Omental fat pad (tissue), 4 donors: ENCODE results near the gene C1orf74. TPM values are rescaled to one million over a fixed set of nuclear protein-coding genes. Genes with fewer than 3 reads are reported as not detected.

Experiments
- ATAC-seq: fragments of 150-250 bp; one replicate; pipeline ENCODE4 v1.9.1; 2016; ENCODE audit warnings: mild to moderate bottlenecking, moderate library complexity; ENCODE audit not compliant: low FRiP score
- DNase-seq: peaks from one replicate; pipeline ENCODE4 v3.0.0-alpha.2; 2019; ENCODE audit warnings: low spot score
- total RNA-seq, 4 donors: library from RNA; depleted of rRNA; stranded (reverse); fragments of >200 nt; gene quantifications; one replicate each; pipeline ENCODE4 v1.1.0, GENCODE V29; 2016
- TF ChIP-seq, protein P1 (sequence below), 3 donors: fragments of 450-650 bp; IDR thresholded peaks; one replicate each; pipeline ENCODE4 v1.5.1; 2016 to 2017; ENCODE audit warnings: antibody characterized with exemption in 3 of 3, mild to moderate bottlenecking in 3 of 3, moderate library complexity in 2 of 3

The C1orf74 gene
- total RNA-seq, 4 donors from 2014 or later, result 0.37 to 1.9 (median 1.0) TPM

- TF ChIP-seq, protein P1, sequence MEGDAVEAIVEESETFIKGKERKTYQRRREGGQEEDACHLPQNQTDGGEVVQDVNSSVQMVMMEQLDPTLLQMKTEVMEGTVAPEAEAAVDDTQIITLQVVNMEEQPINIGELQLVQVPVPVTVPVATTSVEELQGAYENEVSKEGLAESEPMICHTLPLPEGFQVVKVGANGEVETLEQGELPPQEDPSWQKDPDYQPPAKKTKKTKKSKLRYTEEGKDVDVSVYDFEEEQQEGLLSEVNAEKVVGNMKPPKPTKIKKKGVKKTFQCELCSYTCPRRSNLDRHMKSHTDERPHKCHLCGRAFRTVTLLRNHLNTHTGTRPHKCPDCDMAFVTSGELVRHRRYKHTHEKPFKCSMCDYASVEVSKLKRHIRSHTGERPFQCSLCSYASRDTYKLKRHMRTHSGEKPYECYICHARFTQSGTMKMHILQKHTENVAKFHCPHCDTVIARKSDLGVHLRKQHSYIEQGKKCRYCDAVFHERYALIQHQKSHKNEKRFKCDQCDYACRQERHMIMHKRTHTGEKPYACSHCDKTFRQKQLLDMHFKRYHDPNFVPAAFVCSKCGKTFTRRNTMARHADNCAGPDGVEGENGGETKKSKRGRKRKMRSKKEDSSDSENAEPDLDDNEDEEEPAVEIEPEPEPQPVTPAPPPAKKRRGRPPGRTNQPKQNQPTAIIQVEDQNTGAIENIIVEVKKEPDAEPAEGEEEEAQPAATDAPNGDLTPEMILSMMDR (IDR thresholded peaks at IDR 0.05), result no peak
- ATAC-seq, result no peak
- DNase-seq, result no peak
These were observed 14.4 kb downstream of the C1orf74 start for GRCh38 chr1:209769971-209770370.

DNA sequence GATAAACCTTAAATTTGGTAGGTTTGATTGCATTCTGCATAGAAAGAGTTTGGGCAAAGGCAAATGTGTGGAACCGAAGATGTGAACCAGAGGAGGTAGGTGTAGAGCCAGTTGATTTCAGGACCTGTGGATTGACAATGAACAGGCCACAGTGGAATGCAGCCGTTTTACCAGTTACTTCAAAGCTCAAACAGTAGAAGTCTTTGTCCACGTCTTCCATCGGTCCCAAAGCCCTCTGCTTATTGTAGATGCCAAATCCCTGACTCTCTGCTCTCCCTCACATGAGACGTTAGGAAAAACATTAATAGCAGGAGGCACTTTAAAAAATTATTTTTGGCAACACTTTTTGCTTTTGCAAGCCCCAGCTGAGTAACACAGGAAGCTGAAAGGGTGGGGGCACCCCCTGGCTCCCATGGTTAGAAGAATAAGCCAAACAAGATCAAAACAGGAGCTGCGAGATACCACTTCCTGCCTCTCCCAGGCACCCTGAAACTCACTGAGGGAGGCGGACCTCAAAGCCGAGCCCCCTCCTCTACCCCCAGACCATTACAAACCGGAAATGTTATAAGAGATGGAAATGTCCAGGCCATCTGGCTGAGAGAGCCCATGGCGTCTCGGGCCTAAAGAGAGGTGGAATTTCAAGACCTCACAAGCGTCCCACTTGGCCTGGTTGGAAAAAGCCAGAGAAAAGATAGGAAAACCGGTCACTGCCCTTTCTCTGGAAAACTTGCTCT, 15.0 kb downstream of the C1orf74 start:
- peak; percentile 75 for ATAC-seq

DNA sequence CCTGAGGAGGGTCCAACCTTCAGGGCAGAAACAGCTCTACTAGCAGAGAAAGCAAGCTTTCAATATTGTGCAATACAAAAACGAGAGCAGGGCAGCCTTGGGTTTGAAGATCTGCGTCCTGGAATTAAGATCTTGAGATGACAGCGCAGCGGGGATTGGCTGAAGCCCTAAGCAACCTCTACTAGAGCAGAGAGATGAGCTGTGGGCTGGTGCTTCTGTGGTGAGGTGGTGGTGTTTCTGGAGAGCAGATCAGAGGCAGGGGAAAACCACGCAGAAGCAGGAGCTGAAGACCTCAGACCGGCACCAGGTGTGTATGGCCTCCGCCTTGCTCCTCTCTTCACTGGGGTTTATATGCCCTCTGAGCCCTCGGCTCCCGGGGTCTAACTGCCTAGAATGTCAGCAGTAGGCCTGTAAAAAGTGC, 16.0 kb downstream of the C1orf74 start:
- peak; percentile 37 for ATAC-seq
- TF ChIP-seq, protein P1 (IDR thresholded peaks at IDR 0.05), result no peak
- no peak for DNase-seq

More for the DNA sequence above, 15.0 kb downstream of the C1orf74 start:
- TF ChIP-seq, protein P1 (IDR thresholded peaks at IDR 0.05), result no peak
- DNase-seq, result no peak

- TF ChIP-seq, protein P1 (IDR thresholded peaks at IDR 0.05), result no peak
- ATAC-seq (no peak), DNase-seq (no peak)
These were observed 16.7 kb downstream of the C1orf74 start for GRCh38 chr1:209767706-209768105.

- ATAC-seq, result no peak
- TF ChIP-seq, protein P1 (IDR thresholded peaks at IDR 0.05), result no peak
These were observed 17.3 kb downstream of the C1orf74 start for GRCh38 chr1:209767096-209767495.

GRCh38 chr1:209766051-209766450, 18.3 kb downstream of the C1orf74 start:
- no peak for DNase-seq
- TF ChIP-seq, protein P1 (IDR thresholded peaks at IDR 0.05), result no peak
- ATAC-seq, result no peak

More at GRCh38 chr1:209767096-209767495, 17.3 kb downstream of the C1orf74 start:
- DNase-seq, result no peak
